Astrocyte (in vitro differentiated cells and primary cell): ENCODE data around the gene HUS1B.

Source experiments
- EZH2 ChIP-seq: IDR thresholded peaks from 2 replicates; pipeline ENCODE4 v1.6.1; 2012; ENCODE audit warnings: mild to moderate bottlenecking, low read length, inconsistent platforms; ENCODE audit not compliant: insufficient read depth
- TF ChIP-seq, protein P1 (sequence below): IDR thresholded peaks from 2 replicates; pipeline ENCODE4 v1.5.1; 2011; ENCODE audit warnings: low read depth, mild to moderate bottlenecking, inconsistent platforms, low read length, moderate library complexity; ENCODE audit not compliant: insufficient read depth

DNA sequence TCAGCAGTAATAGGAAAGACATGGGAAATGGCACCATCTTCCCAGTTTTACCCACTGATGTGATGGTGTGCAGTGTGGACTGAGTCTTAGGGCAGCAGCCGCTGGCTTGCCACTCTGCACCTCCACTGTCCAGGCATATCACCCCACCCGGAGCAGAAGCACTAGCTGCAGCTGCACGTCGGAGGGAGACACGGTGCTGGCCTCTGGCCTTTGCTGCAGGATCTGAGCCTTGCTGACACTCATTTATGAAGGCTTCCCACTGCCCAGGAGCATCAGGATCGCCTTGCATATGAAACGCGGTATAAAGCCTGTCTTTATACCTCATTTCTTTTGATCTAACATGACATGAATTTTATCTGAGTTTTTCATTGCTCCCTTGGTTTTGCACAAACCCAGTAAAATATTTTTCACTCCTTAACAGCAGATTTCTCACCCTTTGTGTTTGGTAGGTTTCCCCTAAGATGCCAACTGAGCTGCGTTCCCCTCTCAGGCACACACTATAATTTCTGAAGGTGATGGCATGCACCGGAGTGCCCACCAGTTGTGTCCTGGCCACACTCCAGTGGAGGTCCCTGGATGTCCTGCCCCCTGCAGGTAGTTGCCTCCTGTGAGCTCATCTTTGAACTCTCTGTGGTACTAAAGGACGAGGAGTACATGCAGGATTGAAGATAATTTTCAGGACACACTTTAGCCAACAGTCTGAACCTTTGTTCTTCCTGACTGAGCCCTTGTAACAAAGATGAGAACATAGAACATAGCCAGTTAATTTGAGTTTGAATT is 45.0 kb upstream of the HUS1B start:
- TF ChIP-seq, protein P1, sequence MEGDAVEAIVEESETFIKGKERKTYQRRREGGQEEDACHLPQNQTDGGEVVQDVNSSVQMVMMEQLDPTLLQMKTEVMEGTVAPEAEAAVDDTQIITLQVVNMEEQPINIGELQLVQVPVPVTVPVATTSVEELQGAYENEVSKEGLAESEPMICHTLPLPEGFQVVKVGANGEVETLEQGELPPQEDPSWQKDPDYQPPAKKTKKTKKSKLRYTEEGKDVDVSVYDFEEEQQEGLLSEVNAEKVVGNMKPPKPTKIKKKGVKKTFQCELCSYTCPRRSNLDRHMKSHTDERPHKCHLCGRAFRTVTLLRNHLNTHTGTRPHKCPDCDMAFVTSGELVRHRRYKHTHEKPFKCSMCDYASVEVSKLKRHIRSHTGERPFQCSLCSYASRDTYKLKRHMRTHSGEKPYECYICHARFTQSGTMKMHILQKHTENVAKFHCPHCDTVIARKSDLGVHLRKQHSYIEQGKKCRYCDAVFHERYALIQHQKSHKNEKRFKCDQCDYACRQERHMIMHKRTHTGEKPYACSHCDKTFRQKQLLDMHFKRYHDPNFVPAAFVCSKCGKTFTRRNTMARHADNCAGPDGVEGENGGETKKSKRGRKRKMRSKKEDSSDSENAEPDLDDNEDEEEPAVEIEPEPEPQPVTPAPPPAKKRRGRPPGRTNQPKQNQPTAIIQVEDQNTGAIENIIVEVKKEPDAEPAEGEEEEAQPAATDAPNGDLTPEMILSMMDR = no peak
- TF ChIP-seq EZH2 = no peak
